NCI-H187 (cell line): ENCODE measurements around the gene TNKS2.
"Not testable (repeated sequence)": the region's sequence is repeated elsewhere in the genome, so short reads cannot be mapped to it uniquely, and the experiment has no call there.

Experiments used
- DNase-seq, 2 experiments: peaks; one replicate each; lab custom pipeline; 2025; lab: John Stamatoyannopoulos, UW

TNKS2 gene

DNA sequence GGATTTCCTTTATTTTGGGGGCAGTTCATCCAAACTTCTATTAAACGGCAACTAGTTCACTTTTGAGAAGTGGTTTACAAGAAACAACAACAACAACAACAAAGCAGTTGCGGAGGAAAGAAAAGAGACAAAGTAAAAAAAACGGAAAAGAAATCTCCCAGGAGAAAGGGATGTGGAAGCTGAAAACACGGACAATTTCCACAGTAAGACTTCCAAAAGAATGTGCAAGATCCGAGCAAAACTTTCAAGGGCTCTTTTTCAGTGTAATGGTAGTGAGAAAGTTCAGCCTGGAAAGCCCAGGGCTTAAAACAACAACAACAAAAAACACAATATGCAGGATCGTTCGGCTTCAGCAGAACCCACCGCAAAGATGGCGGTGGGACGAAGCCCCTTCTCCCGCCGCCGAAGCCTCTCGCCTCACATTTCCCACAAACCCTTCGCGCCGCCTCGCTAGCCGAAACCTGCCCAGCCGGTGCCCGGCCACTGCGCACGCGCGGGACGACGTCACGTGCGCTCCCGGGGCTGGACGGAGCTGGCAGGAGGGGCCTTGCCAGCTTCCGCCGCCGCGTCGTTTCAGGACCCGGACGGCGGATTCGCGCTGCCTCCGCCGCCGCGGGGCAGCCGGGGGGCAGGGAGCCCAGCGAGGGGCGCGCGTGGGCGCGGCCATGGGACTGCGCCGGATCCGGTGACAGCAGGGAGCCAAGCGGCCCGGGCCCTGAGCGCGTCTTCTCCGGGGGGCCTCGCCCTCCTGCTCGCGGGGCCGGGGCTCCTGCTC is at the start of gene TNKS2:
TNKS2 (plus strand) TSS at position 553 of the 775 bp plus-strand sequence. CDS start 265 bp downstream, outside the sequence.
- peak; percentile 52 to 79 for DNase-seq

DNA sequence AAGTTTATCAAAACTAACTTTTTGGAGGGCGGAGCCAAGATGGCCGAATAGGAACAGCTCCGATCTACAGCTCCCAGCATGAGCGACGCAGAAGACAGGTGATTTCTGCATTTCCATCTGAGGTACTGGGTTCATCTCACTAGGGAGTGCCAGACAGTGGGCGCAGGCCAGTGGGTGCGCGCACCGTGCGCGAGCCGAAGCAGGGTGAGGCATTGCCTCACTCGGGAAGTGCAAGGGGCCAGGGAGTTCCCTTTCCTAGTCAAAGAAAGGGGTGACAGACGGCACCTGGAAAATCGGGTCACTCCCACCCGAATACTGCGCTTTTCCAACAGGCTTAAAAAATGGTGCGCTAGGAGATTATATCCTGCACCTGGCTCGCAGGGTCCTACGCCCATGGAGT is 48.6 kb upstream of the TNKS2 start:
- not testable (repeated sequence) for DNase-seq

DNA sequence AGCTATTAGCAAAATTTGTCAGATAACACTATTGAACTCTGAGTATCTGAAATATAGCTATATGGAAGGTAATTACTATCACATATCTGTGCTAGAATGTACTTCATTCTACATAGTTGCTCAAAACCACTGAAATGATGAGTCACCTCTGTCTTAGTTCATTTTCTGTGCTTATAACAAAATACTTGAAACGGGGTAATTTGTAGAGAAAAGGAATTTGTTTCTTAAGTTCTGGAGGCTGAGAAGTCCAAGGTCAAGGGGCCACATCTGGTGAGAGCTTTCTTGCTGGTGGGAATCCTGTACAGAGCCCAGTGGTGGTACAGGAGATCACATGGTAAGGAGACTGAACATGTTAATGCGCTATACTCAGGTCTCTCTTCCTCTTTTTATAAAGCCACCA is 41.9 kb upstream of the TNKS2 start:
- DNase-seq: no peak

DNA sequence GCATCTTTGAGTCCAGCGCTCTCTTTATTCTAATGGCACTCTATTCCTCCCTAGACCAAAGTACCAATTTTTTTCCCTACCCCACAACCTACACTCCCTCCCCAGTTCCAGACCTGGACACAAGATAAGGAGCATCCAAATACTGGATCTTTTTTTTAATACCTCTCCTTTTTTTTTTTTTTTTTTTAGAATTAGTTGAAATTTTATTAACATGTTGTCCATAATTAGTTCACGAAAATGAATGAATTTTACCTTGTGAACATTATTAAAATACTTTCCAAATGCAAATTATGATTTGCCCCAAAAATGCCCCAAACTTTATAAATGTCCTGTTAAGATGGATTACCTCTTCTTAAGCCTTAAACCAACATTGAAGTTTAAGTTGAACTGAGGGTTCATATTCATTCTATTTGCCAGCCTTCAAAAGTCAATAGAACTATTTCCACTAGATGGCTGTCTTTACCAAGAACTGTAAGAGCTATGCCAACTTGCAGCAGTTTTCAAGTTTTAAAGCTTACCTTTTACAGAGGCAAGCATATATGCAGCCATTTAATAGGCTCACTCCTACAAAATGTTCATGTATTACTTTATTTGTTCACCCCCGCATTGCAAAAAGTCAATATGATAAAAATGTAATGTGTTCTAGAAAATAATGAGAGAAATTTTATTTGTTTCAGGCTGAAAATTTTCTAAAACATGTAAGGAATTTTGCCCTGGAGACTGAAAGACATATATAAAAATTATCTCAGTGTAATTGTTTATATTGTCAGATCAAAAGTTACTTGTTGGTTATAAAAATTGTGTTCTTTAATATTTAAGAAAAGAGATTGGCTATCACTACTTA is 39.7 kb upstream of the TNKS2 start:
- DNase-seq: no peak

DNA sequence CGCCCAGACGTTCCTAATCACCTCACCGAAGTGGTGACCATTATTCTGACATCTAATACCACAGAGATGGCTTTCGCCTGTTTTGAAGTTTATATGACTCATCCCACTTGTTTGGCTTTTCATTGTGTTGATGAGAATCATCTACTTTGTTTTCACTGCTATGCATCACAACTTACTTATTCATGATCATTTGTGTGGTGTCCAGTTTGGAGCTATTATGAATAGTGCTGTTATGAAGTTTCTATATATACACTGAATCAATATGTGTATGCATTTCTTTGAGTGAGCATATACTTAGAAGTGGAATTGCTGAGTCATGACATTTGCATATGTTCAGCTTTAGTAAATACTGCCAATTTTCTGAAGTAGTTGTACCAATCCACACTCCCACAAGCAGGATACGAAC is 38.6 kb upstream of the TNKS2 start:
- DNase-seq: no peak

DNA sequence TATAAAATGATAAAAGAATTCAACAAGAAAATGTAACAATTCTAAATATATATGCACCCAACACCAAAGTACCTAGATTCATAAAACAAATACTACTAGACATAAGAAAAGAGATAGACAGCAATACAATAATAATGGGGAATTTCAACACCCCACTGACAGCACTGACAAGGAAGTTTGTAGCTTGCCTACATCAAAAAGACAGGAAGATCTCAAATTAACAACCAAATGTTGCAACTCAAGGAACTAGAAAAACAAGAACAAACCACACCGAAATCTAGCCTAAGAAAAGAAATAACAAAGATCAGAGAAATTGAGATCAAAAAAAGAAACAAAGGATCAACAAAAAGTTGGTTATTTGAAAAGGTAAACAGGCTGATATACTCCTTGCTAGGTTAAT is 36.5 kb upstream of the TNKS2 start:
- DNase-seq: no peak

DNA sequence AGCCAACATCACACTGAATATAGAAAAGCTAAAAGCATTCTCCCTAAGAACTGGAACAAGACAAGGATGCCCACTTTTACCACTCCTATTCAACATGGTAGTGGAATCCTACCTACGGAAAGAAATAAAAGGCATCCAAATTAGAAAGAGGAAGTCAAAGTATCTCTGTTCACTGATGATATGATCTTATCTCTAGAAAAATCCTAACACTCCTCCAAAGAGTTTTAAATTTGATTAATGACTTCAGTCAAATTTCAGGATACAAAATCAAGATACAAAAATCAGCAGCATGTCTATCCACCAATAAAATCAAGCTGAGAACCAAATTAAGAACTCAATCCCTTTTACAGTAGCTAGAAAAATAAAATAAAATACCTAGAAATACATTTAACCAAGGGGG is 35.3 kb upstream of the TNKS2 start:
- DNase-seq: no peak

DNA sequence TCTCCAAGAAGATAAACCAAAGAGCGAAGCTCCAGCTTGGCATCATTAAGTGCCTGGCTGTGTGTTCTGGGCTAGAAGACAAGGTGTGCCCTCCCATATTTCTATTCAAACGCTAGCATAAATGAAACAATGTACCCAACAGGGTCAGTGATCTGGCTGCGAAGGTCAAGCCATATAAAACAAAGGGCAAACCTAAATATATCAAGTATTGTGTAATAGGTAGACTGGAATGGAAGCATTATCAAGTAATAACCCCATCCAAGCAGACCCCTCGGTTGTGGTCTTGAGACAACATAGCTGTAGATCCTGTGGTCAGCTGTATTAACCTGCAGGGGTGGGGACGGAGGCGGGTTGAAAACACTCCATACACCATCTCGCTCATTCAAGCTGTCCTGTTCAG is 31.6 kb upstream of the TNKS2 start:
- DNase-seq: no peak

DNA sequence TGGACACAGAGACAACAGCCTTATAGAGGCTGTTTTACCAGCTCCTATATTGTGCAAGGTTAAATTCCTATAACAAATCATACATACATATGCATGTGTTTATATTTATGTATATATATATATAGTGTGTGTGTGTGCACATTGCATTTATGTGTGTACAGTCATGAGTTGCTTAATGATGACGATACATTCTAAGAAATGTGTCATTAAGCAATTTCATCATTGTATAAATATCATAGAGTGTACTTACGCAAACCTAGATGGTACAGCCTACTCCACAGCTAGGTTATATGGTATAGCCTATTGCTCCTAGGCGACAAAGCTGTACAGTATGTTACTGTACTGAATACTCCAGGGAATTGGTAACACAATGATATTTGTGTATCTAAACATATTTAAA is 30.1 kb upstream of the TNKS2 start:
- no peak for DNase-seq

DNA sequence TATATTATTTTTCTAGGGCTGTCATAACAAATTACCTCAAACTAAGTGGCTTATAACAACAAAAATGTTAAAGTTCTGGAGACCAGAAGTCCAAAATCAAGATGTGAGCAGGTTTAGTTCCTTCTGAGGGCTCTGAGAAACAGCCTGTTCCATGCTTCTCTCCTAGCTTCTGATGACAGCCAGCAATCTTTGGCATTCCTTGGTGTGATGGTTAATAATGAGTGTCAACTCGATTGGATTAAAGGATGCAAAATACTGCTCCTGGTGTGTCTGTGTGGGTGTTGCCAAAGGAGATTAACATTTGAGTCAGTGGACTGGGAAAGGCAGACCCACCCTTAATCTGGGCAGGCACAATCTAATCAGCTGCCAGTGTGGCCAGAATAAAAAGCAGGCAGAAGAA is 26.3 kb upstream of the TNKS2 start:
- DNase-seq: no peak

DNA sequence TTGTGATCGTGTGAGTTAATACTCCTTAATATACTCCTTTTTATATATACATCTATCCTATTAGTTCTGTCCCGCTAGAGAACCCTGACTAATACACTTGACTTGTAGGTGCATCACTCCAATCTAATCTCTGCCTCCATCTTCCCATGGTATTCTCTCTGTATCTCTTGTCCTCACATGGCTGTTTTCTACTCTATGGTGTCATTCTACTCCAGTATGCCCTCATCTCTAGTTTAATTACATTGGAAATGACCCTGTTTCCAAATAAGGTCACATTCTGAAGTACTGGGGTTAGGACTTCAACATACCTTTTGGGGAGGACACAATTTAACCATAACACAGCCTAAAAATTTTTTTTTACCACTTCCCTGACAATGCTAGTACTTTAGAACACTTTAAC is 25.8 kb upstream of the TNKS2 start:
- no peak for DNase-seq

DNA sequence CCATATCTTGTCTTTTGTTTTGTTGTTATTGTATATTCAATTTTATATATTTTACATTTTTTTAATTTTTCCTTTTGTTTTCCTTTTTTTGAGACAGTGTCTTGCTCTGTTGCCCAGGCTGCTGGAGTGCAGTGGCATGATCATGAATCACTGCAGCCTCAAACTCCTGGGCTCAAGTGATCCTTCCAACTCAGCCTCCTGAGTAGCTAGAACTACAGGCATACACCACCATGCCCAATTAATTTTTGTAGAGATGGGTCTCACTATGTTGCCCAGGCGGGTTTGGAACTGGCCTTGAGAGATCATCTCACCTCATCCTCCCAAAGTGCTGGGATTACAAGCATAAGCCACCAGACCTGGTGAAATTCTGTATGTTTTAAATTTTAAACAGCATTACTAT is 25.4 kb upstream of the TNKS2 start:
- DNase-seq: no peak

DNA sequence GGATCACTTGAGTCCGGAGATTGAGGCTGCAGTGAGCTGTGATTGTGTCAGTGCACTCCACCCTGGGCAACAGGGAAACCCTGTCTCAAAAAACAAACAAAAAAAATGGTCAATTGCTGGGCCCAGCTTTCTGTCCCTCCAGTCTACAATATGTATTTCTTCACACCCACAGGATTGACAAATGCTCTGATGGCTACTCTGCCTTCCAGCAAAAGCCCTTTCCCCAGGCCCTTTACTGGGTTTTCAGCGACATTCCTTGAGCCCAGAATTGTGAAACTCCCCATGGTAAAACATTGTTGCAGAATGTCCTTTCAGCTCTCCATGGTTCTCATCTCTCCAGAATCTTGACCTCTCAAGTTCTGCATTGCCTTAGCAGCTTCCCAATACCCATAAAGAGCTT is 23.7 kb upstream of the TNKS2 start:
- no peak for DNase-seq

DNA sequence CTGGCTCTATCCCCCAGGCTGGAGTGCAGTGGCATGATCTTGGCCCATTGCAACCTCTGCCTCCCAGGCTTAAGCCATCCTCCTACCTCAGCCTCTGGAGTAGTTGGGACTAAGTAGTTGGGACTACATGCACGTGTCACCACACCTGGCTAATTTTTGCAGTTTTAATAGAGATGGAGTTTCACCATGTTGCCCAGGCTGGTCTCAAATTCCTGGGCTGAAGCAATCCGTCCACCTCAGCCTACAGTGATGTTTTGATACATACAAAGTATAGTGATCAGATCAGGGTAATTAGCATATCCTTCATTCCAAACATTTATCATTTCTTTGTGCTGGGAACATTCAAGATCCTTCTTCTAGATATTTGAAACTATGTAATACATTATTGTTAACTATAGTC is 22.5 kb upstream of the TNKS2 start:
- no peak for DNase-seq

DNA sequence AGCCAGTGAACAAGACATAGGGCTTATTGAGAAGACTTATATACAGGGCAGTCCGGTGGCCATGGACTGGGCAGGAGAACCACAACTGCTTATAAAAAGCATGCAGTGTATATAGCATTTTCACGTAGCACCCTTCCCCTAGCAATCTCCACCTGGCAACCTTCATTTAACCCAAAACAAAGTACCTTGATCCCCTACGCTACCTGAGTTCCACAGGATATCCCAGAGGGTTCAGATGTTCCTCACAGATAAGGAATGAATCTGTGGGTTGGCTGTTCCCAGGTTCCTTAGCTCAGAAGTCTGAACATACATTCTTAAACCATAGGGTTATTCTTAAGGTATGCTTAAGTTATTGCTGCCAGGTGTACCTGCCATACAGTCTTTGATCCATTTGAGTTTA is 22.0 kb upstream of the TNKS2 start:
- DNase-seq: no peak

DNA sequence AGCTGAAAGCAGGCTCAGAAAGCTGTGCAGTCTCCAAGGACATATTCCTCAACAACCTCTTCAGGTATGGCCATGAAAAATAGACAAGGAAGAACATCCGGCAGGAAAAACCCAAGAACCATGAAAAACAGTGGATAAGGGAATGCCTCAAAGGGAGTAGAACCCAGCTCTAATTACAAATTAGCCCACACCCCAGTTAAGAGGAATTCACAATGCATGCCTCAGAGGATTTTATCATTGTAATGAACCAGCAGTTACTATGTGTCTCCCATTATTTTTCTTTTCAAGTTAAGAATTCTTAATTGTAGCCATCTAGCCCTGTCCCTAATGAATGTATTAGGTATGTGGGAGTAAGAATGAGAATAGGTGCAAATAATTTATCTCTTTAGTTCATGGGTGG is 19.7 kb upstream of the TNKS2 start:
- DNase-seq: no peak

DNA sequence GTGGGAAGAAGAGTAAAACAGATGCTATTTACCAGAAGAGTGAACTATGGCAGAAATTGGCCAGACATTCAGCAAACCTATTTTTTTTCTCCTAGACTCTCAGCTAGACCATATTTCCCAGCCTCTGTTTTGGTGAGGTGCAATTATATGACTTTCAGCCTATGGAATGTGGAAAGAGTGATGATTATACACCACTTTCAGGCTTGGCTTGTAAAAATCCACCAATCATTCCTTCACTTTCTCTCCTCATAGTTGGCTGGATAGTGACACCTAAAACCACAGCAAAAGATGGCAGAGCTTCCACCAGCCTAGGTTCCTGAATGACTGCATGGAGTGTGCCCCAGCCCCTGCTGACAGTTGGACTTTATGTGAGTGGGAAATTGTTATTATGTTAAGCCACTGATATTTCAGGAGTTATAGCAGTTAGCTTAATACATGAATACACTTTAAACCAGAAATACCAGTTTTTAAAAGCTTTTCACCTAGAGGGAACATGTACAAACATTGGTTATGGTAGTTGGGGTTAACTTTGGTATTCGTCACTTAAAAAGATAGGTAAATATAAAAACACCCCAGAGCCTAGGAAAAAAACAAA is 19.1 kb upstream of the TNKS2 start:
- DNase-seq: no peak

DNA sequence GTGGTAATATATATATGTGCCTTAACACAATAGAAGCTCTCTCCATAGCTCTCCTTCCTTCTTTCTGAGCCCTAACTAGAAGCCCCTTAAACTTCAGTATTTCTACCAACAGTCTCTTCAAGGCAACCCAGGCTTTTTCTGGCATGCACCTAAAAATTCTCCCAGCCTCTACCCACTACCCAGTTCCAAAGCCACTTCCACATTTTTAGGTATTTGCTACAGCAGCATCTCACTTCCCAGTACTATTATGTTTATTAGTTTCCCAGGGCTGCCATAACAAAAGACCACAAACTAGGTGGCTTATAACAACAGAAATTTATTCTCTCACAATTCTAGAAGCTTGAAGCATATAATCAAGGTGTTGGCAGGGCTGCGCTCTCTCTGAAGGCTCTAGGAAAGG is 15.7 kb upstream of the TNKS2 start:
- DNase-seq: no peak

DNA sequence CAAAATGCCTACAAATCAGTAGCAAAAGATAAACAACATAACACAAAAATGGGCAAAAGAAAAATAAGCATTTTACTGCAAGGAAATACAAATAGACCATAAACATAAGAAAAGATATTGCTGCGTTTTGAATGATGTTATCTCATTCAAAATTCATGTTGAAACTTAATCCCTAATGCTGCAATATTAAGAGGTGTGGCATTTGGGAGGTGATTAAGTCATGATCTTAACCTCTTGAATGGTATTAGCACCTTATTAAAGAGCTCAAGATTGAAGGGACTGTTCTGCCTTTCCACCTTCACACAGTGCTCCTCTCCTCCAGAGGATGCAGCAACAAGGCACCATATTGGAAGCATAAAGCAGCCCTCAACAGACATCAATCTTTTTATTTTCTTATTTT is 12.4 kb upstream of the TNKS2 start:
- no peak for DNase-seq

DNA sequence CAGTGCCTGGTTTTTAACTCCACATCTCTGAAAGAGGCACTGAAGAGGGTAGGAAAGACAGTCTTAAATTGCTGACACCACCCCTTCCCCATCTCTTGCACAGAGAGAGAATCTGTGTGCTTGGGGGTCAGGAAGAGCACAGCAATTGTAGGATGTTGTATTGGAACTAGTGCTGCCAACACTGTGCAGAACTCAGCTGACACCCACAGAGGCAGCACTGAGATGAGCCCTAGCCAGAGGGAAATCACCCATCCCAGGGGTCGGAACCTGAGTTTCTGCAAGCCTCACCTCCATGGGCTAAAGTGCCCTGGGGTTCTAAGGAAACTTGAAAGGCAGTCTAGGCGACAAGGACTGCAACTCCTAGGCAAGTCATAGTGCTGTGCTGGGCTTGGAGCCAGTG is 11.0 kb upstream of the TNKS2 start:
- DNase-seq: no peak

DNA sequence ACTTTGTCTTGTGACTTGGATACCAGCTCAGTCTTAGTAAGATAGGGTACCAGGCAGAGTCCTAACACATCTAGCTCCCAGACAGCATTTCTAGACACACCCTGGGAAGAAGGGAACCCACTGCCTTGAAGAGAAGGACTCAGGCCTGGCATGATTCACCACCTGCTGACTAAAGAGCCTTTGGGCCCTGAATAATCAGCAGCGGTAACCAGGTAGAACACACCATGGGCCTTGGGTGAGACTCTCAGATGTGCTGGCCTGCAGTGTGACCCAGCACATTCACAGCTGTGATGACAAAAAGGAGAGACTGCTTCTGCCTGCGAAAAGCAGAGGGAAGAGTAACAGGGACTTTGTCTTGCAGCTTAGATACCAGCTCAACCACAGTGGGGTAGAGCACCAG is 10.4 kb upstream of the TNKS2 start:
- DNase-seq: no peak

DNA sequence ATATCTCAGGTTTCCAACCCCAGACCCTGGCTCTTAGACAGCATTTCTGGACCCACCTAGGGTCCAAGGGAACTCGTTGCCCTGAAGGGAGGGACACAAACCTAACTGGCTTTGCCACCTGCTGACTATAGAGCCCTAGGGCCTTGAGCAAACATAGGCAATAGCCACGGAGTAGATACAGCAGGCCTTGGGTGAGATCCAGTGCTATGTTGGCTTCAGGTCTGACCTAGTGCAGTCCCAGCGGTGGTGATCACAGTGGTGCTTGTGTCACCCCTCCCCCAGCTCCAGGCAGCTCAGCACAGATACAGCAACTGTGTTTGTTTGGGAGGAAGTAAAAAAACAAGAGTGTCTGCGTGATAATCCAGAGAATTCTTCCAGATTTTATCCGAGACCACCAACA is 9.7 kb upstream of the TNKS2 start:
- DNase-seq: no peak
